ENCODE data around the gene PSMB2. TPM values are rescaled to one million over a fixed set of nuclear protein-coding genes. Genes with fewer than 3 reads are reported as not detected.

PSMB2 gene
- total RNA-seq, 1 experiment from 2014 or later = 86.0 TPM

GRCh38 chr1:35597870-35598269 is 43.5 kb downstream of the PSMB2 start:
- Histone ChIP-seq H3K4me2 (ENCODE audit: insufficient read depth, insufficient read length, low read length) (no peak overlapping the region), H3K23ac (ENCODE audit: insufficient read length, low read depth, low read length) (no peak overlapping the region), H4K5ac (ENCODE audit: insufficient read length, low read depth, low read length) (no peak overlapping the region), H3K4ac (ENCODE audit: low read depth, low read length) (no peak overlapping the region), H2BK5ac (ENCODE audit: insufficient read length, low read length) (no peak overlapping the region), H3K14ac (ENCODE audit: insufficient read depth, low read length) (no peak overlapping the region), H4K8ac (replicated peaks; ENCODE audit: insufficient read length, low read depth, low read length) (no peak overlapping the region), H2BK12ac (ENCODE audit: insufficient read length, low read depth, low read length) (no peak overlapping the region), H4K91ac (ENCODE audit: insufficient read length, low read depth, low read length) (no peak overlapping the region), H2AFZ (ENCODE audit: low read length) (no peak overlapping the region), H2BK120ac (ENCODE audit: low read depth, low read length, poor library complexity, severe bottlenecking) (no peak overlapping the region), H3K79me2 (ENCODE audit: insufficient read depth, low read length) (no peaks in the 10 kb centered on the region), H4K20me1 (ENCODE audit: control insufficient read depth, insufficient read depth, insufficient read length) (no peaks in the 10 kb centered on the region), H3K27me3 (ENCODE audit: insufficient read depth, low read length) (no peaks in the 10 kb centered on the region), H3K23me2 (ENCODE audit: insufficient read length, low read depth, low read length, poor library complexity, severe bottlenecking) (no peaks in the 10 kb centered on the region), H2AK5ac (ENCODE audit: insufficient read length, low read length) (no peak overlapping the region), H3K4me1 (ENCODE audit: insufficient read depth, low read length) (no peaks in the 10 kb centered on the region), H2BK15ac (ENCODE audit: low read depth, low read length) (no peak overlapping the region), H3K56ac (ENCODE audit: insufficient read length, low read depth, low read length) (no peak overlapping the region), H3K18ac (ENCODE audit: insufficient read length, low read depth, low read length) (no peak overlapping the region), H3K27ac (ENCODE audit: insufficient read length, low read depth, low read length) (no peak overlapping the region), H3T11ph (ENCODE audit: low read length) (no peak overlapping the region), H3K9me3 (ENCODE audit: control insufficient read depth, low read depth, low read length) (no peaks in the 10 kb centered on the region), H3K9ac (ENCODE audit: extremely low read depth, insufficient read length, low read length) (no peak overlapping the region), H2BK20ac (ENCODE audit: low read depth, low read length, poor library complexity, severe bottlenecking) (no peak overlapping the region), H3K79me1 (ENCODE audit: insufficient read depth, low read depth, low read length, poor library complexity, severe bottlenecking) (no peaks in the 10 kb centered on the region)
- no peaks in the 10 kb centered on the region for H3K4me1 Mint-ChIP-seq
- H3K27ac Mint-ChIP-seq = no peak overlapping the region
- no peak for DNase-seq
- peaks cover 3 to 21% (median 11%) of the 10 kb centered on the region in 3 experiments for H3K36me3 Mint-ChIP-seq (ENCODE audit: insufficient read depth in 1 of 3, low read depth in 3 of 3)
- no peaks in the 10 kb centered on the region for H3K27me3 Mint-ChIP-seq (ENCODE audit: low read depth)
- no peak for TF ChIP-seq CTCF (conservative IDR thresholded peaks at IDR 0.05)
- WGBS (ENCODE audit: extremely low coverage, insufficient read length, low lambda C conversion rate) = no CpG with 5 or more reads among the region's 5 CpGs
- no peak overlapping the region for H3K4me3 Mint-ChIP-seq
- H3K9me3 Mint-ChIP-seq = no peaks in the 10 kb centered on the region

Measured in H9 (cell line).